ENCODE measurements around the gene SLC22A14. TPM values are rescaled to one million over a fixed set of nuclear protein-coding genes. Genes with fewer than 3 reads are reported as not detected.

The SLC22A14 gene
- 0.09 TPM in 1 of 3 replicates, not detected in the others for total RNA-seq (2021)
- percentile 22 among the genes with signal in this experiment for Bru-seq, nascent RNA
- long read RNA-seq, experiment 1: 0 reads
- long read RNA-seq, experiment 2: 0 reads
- long read RNA-seq, experiment 3: 0 reads

- ATAC-seq: peak; percentile 91
- Mint-ChIP-seq H3K27ac (no peak within 1 kb of the TSS), H3K36me3 (no peaks in the 10 kb centered on the region), H3K9me3 (no peaks in the 10 kb centered on the region), H3K4me1 (peaks cover 7% of the 10 kb centered on the region; the same call in 1 of the 2 replicates), H3K4me3 (no peak within 1 kb of the TSS), H3K27me3 (ENCODE audit: low read depth) (no peaks in the 10 kb centered on the region; the same call in 1 of the 2 replicates)
- TF ChIP-seq CTCF (IDR thresholded peaks at IDR 0.05): 0 out of 2 replicates have a peak, but pooled peaks have one; percentile 14
- no peak for TF ChIP-seq GTF2I (CRISPR knock-in tag; conservative IDR thresholded peaks at IDR 0.05)
- CTCF ChIA-PET: interaction anchor here (0.6 to 1.4 kb wide), 9 partner anchors 11 to 164 kb away, joined by 3 to 9 read pairs (median 4); partner anchors contain the start of genes ACAA1 and OXSR1
- DNase-seq (ENCODE audit: low spot score): peak; percentile 55
- POLR2A ChIA-PET: interaction anchor here (0.7 kb wide), 1 partner anchor 65 kb away, joined by 3 read pairs; no protein-coding TSS in a partner anchor
These were observed at the start of gene SLC22A14 for GRCh38 chr3:38281895-38282686. Gene SLC22A14 (plus strand): TSS chr3:38282294. CDS start chr3:38306027, 23,733 bp downstream.

GRCh38 chr3:38232701-38233100 is 49.4 kb upstream of the SLC22A14 start:
- ChIA-PET CTCF (no interaction called here), POLR2A (no interaction called here)
- Mint-ChIP-seq H3K27ac (no peak overlapping the region), H3K4me3 (no peak overlapping the region), H3K9me3 (peaks cover 4% of the 10 kb centered on the region; the same call in 1 of the 2 replicates), H3K27me3 (ENCODE audit: low read depth) (no peaks in the 10 kb centered on the region), H3K4me1 (no peaks in the 10 kb centered on the region), H3K36me3 (peaks cover 48% of the 10 kb centered on the region)
- no peak for DNase-seq (ENCODE audit: low spot score)
- TF ChIP-seq TP53 (CRISPR knock-in tag; IDR thresholded peaks at IDR 0.05) (no peak), ZNF219 (CRISPR knock-in tag; IDR thresholded peaks at IDR 0.05; ENCODE audit: borderline replicate concordance) (no peak), ZNF281 (CRISPR knock-in tag; IDR thresholded peaks at IDR 0.05) (no peak)
- ATAC-seq: no peak

- ChIA-PET POLR2A (no interaction called here), CTCF (no interaction called here)
These were observed 46.6 kb upstream of the SLC22A14 start for GRCh38 chr3:38235466-38235865.

More at GRCh38 chr3:38235466-38235865, 46.6 kb upstream of the SLC22A14 start:
- peaks cover 11% of the 10 kb centered on the region; the same call in 1 of the 2 replicates for H3K9me3 Mint-ChIP-seq
- H3K4me3 Mint-ChIP-seq: no peak overlapping the region
- TF ChIP-seq ZNF317 (CRISPR knock-in tag; IDR thresholded peaks at IDR 0.05; ENCODE audit: borderline replicate concordance, low read depth): no peak
- no peak for TF ChIP-seq ZNF263 (CRISPR knock-in tag; IDR thresholded peaks at IDR 0.05; ENCODE audit: low read depth)
- TF ChIP-seq EMX1 (CRISPR knock-in tag; IDR thresholded peaks at IDR 0.05): no peak
- no peak for TF ChIP-seq ZNF532 (CRISPR knock-in tag; IDR thresholded peaks at IDR 0.05; ENCODE audit: borderline replicate concordance)
- TF ChIP-seq ERG (CRISPR knock-in tag; IDR thresholded peaks at IDR 0.05): no peak
- no peak for TF ChIP-seq ZNF423 (CRISPR knock-in tag; IDR thresholded peaks at IDR 0.05)
- no peak for TF ChIP-seq MYBL2 (CRISPR knock-in tag; IDR thresholded peaks at IDR 0.05)
- TF ChIP-seq MXD4 (CRISPR knock-in tag; IDR thresholded peaks at IDR 0.05; ENCODE audit: borderline replicate concordance): no peak
- H3K36me3 Mint-ChIP-seq: peaks cover 63% of the 10 kb centered on the region
- no peaks in the 10 kb centered on the region for H3K4me1 Mint-ChIP-seq
- H3K27me3 Mint-ChIP-seq (ENCODE audit: low read depth): no peaks in the 10 kb centered on the region
- DNase-seq (ENCODE audit: low spot score) (no peak), ATAC-seq (no peak)
- no peak overlapping the region for H3K27ac Mint-ChIP-seq
